Effector memory CD4-positive, alpha-beta T cell (primary cell): ENCODE data around the gene MRPL55.

Source experiments
- DNase-seq, 3 donors: peaks; one replicate each; pipeline ENCODE4 v3.0.0-alpha.2; 2020
- H3K27ac ChIP-seq: 2 replicates; pipeline ENCODE4 v1.7.0; 2013; ENCODE audit warnings: mild to moderate bottlenecking, low read length, moderate library complexity; ENCODE audit not compliant: insufficient read depth, poor library complexity, severe bottlenecking
- H3K27me3 ChIP-seq: replicated peaks from 2 replicates; pipeline ENCODE4 v1.7.0; 2013; ENCODE audit warnings: mild to moderate bottlenecking, low read length; ENCODE audit not compliant: insufficient read depth, control insufficient read depth, poor library complexity, severe bottlenecking
- H3K36me3 ChIP-seq: 2 replicates; pipeline ENCODE4 v1.7.0; 2013; ENCODE audit warnings: mild to moderate bottlenecking, low read length, moderate library complexity; ENCODE audit not compliant: control insufficient read depth, insufficient read depth
- H3K4me1 ChIP-seq: 2 replicates; pipeline ENCODE4 v1.7.0; 2013; ENCODE audit warnings: low read length, mild to moderate bottlenecking; ENCODE audit not compliant: control insufficient read depth, insufficient read depth, poor library complexity, severe bottlenecking
- H3K4me3 ChIP-seq: 2 replicates; pipeline ENCODE4 v1.7.0; 2013; ENCODE audit warnings: low read length, low read depth, mild to moderate bottlenecking; ENCODE audit not compliant: insufficient read depth, poor library complexity, severe bottlenecking
- H3K9me3 ChIP-seq: 2 replicates; pipeline ENCODE4 v1.7.0; 2013; ENCODE audit warnings: mild to moderate bottlenecking, low read length, moderate library complexity; ENCODE audit not compliant: control insufficient read depth

The MRPL55 gene

DNA sequence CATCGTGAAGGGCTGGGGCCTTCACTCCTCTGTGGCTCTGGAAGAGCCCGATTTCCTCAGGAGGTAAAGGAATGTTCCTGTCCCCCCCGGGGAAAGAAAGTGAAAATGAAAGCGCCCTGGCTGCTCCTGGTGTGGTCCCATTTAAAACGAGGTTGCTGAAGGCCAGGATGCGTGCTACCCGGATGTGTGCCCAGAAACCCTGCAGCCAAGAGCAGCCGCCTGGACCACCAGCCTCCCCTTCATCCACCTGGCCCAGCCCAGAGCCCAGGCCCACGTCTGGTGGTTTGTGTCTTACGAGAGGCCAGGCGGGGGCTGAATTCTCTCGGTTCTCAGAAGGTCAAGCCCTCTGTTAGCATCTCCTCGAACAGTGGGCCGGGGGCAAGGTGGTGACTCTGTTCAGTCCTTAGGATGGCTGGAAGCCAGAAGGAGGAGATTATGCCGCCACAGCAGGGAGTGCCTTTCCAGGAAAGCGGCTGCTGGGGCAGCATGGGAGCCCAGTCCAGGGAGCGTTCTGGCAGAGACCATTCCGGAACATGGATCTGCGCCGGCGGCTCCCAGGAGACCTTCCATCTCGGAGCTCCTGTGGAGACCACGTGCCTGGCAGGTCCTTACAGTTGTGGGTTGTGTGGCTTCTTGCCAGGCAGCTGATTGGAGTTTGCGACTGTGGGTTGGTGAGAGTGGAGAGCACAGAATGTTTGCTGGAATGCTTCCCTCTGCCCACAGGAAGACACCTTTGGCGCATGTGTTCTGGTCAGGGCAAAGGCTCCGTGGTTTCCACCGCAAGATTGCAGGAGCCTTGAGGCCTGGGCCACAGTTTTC lies 32.3 kb upstream of the MRPL55 start:
- H3K27me3 ChIP-seq = no peaks in the 10 kb centered on the region
- peaks cover 30% of the 10 kb centered on the region for H3K4me1 ChIP-seq
- peak overlapping the region; percentile 93 for H3K27ac ChIP-seq
- peak overlapping the region; percentile 77 for H3K4me3 ChIP-seq
- H3K36me3 ChIP-seq = peaks cover 10% of the 10 kb centered on the region
- peak in 1 of 3 donors; percentile 28 for DNase-seq
- H3K9me3 ChIP-seq = no peaks in the 10 kb centered on the region

DNA sequence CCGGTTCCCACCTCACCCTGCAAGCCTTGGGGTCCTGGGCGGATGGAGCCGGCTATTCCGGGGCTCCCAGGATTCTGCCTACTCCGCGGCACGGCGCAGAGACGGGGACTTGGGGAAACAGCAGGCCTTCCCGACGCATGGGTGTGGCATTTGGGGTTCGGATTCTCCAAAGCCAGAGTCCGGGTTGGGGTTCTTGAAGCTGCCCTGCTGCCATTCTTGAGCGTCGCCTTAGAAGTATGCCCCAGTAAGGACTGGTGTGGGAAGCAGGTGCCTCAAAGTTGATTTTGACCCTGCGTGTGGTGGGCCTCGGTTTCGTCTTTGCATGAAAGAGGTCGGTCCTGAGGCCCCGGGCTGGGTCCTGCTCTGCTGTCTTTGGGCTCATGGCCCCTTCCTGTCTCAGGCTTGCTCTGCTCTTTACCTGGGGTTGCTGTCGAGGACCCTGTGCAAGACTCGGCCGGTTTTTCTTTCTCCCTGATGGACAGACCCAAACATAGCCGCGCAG lies 31.7 kb upstream of the MRPL55 start:
- peaks cover 30% of the 10 kb centered on the region for H3K4me1 ChIP-seq
- peak overlapping the region; percentile 93 for H3K27ac ChIP-seq
- H3K4me3 ChIP-seq = peak overlapping the region; percentile 77
- peaks cover 4% of the 10 kb centered on the region for H3K36me3 ChIP-seq
- H3K9me3 ChIP-seq = no peaks in the 10 kb centered on the region
- no peaks in the 10 kb centered on the region for H3K27me3 ChIP-seq
- DNase-seq = no peak

GRCh38 chr1:228139931-228140723 lies 31.0 kb upstream of the MRPL55 start, which contains the start of gene GUK1:
Gene GUK1, plus strand, starts transcription at chr1:228140279. Its CDS starts 24 bp downstream, at chr1:228140303.
- peak within 1 kb of the TSS; percentile 94 for H3K27ac ChIP-seq
- H3K36me3 ChIP-seq = no peaks in the 10 kb centered on the region
- H3K4me3 ChIP-seq = peak within 1 kb of the TSS; percentile 77
- H3K4me1 ChIP-seq = peaks cover 30% of the 10 kb centered on the region
- no peaks in the 10 kb centered on the region for H3K9me3 ChIP-seq
- no peaks in the 10 kb centered on the region for H3K27me3 ChIP-seq
- peak; percentile 100 for DNase-seq

- peak overlapping the region; percentile 60 for H3K4me3 ChIP-seq
- no peaks in the 10 kb centered on the region for H3K36me3 ChIP-seq
- peak overlapping the region; percentile 94 for H3K27ac ChIP-seq
- H3K27me3 ChIP-seq = no peaks in the 10 kb centered on the region
- peaks cover 30% of the 10 kb centered on the region for H3K4me1 ChIP-seq
- no peak for DNase-seq
- no peaks in the 10 kb centered on the region for H3K9me3 ChIP-seq
Observed at GRCh38 chr1:228139406-228139930, 30.4 kb upstream of the MRPL55 start.

DNA sequence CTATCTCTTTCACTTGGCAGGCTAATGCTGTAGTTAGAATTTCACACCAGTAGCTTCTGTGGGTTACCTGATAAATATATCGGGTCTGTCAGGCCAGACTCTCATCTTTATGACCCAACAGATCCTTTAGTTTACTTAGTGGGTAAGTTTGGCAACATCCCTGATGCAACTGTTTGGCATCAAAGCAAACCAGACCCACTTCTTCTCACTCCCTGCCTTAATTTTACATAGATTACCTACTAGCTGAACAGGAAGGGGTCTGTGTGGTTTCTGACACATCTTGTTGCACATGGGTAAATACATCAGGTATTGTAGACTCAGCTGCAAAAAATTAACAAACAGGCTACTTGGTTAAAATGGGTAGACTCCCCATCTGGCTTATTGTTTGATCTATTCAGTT lies 27.8 kb upstream of the MRPL55 start:
- peaks cover 12% of the 10 kb centered on the region for H3K4me1 ChIP-seq
- no peak overlapping the region for H3K4me3 ChIP-seq
- H3K36me3 ChIP-seq = no peaks in the 10 kb centered on the region
- DNase-seq = no peak
- H3K27ac ChIP-seq = no peak overlapping the region
- no peaks in the 10 kb centered on the region for H3K27me3 ChIP-seq
- no peaks in the 10 kb centered on the region for H3K9me3 ChIP-seq

GRCh38 chr1:228134591-228134990 lies 25.5 kb upstream of the MRPL55 start:
- Histone ChIP-seq H3K9me3 (no peaks in the 10 kb centered on the region), H3K4me1 (no peaks in the 10 kb centered on the region), H3K36me3 (no peaks in the 10 kb centered on the region), H3K4me3 (no peak overlapping the region), H3K27ac (no peak overlapping the region), H3K27me3 (no peaks in the 10 kb centered on the region)
- DNase-seq = no peak

DNA sequence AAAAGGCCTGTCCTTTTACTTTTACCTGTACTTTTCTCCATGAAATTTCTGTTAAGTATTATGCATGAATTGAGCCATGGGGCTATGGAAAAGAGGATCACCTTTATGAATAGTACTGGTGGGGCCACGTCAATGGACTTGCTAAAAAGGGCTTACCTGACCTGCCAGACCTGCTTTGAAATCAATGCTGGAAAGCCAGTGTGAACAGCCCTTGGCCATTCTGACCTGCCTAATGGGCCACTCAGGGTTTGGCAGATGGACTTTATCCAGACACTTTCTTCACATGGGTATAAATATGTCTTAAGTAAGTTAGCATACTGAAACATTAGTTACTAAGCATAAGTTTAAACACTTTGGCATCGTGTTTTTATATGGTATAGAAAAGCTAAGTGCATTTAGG lies 22.7 kb upstream of the MRPL55 start:
- Histone ChIP-seq H3K9me3 (no peaks in the 10 kb centered on the region), H3K36me3 (no peaks in the 10 kb centered on the region), H3K4me1 (no peaks in the 10 kb centered on the region), H3K4me3 (no peak overlapping the region), H3K27ac (no peak overlapping the region), H3K27me3 (no peaks in the 10 kb centered on the region)
- DNase-seq = no peak

DNA sequence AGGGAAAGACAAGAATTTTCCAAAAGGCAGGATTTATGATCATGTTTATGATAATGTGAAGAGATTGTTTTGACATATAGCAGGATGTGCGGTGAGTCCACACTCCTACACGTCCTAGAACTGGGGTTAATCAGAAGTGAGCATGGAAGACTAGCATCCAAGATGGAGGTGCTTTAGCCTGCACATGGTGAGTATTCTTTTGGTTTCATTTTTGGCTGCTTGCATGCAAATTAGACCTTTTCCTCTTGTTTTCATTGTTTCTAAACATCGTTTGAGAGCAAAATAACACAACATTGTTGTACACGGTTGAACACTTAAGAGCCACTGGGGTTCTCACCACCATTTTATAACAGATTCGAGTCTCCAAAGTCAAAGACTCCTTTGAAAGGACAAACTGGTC lies 16.1 kb upstream of the MRPL55 start:
- H3K27ac ChIP-seq = no peak overlapping the region
- H3K4me1 ChIP-seq = no peaks in the 10 kb centered on the region
- H3K9me3 ChIP-seq = no peaks in the 10 kb centered on the region
- H3K4me3 ChIP-seq = no peak overlapping the region
- DNase-seq = no peak
- no peaks in the 10 kb centered on the region for H3K36me3 ChIP-seq
- no peaks in the 10 kb centered on the region for H3K27me3 ChIP-seq

- DNase-seq = no peak
- Histone ChIP-seq H3K36me3 (no peaks in the 10 kb centered on the region), H3K27ac (no peak overlapping the region), H3K4me1 (no peaks in the 10 kb centered on the region), H3K27me3 (no peaks in the 10 kb centered on the region), H3K4me3 (no peak overlapping the region), H3K9me3 (no peaks in the 10 kb centered on the region)
Observed at GRCh38 chr1:228123505-228123904, 14.4 kb upstream of the MRPL55 start.
